ENCODE measurements around the gene TBC1D22A. TPM values are rescaled to one million over a fixed set of nuclear protein-coding genes. Genes with fewer than 3 reads are reported as not detected.

Gene TBC1D22A
- total and polyA plus RNA-seq, 2 donors (not counting 3 experiments of a cell fraction or from before 2014, with no cell fraction given): 26.1 to 32.4 TPM

DNA sequence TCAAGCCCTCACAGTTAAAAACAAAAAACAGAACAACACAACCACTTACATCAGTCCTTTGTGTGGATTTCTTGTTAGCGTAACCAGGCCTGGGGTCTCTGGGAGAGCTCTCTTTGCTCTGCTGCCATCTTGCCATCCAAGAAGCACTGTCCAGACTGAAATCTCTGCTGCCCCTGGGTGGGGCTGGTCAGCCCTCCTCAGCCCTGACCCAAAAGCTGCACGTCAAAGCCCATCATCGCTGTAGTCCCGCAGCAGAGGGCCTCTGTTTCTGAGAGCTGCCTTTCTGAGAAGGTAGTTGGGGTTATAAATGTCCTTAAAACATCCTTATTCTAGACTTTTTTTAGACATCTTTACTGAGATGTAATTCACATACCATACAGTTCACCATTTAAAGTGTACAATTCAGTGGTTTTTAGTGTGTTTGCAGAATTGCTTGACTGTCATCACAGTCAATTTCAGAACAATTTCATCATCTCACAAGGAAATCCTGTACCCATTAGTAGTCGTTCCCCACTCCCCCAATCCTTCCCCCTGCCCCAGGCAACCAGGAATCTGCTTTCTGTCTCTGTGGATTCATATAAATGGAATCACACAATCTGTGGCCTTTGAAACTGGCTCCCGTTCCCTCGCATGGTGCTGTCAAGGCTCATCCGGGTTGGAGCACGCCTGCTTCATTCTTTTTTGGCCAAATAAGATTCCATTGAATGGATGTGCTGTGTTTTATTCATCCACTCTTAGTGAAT lies 94.9 kb downstream of the TBC1D22A start:
- no peaks in the 10 kb centered on the region for H3K36me3 ChIP-seq (ENCODE audit: control insufficient read depth in 2 of 2, extremely low read depth in 1 of 2, insufficient read depth in 2 of 2, low read length in 2 of 2)
- H4K20me1 ChIP-seq (replicated peaks; ENCODE audit: control insufficient read depth, extremely low read depth, insufficient read depth, low read length): no peaks in the 10 kb centered on the region
- TF ChIP-seq FOS (IDR thresholded peaks at IDR 0.05; ENCODE audit: borderline replicate concordance, insufficient read depth, low read length) (no peak), GATA2 (IDR thresholded peaks at IDR 0.05; ENCODE audit: insufficient read depth, insufficient read length, low read depth, low read length) (no peak), POLR2AphosphoS5 (IDR thresholded peaks at IDR 0.05; ENCODE audit: insufficient read depth, low read depth, low read length) (no peak), JUN (IDR thresholded peaks at IDR 0.05; ENCODE audit: borderline replicate concordance, insufficient read depth, insufficient read length, low read depth) (no peak), MYC (IDR thresholded peaks at IDR 0.05; ENCODE audit: low read depth, low read length) (no peak), EZH2 (IDR thresholded peaks at IDR 0.05; ENCODE audit: borderline replicate concordance, low read depth, low read length, severe bottlenecking) (no peak), POLR2A (IDR thresholded peaks at IDR 0.05; ENCODE audit: low read depth, low read length) (no peak)
- TF ChIP-seq, protein P1, sequence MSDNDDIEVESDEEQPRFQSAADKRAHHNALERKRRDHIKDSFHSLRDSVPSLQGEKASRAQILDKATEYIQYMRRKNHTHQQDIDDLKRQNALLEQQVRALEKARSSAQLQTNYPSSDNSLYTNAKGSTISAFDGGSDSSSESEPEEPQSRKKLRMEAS (IDR thresholded peaks at IDR 0.05; ENCODE audit: insufficient read depth, insufficient read length): no peak
- TF ChIP-seq, protein P2, sequence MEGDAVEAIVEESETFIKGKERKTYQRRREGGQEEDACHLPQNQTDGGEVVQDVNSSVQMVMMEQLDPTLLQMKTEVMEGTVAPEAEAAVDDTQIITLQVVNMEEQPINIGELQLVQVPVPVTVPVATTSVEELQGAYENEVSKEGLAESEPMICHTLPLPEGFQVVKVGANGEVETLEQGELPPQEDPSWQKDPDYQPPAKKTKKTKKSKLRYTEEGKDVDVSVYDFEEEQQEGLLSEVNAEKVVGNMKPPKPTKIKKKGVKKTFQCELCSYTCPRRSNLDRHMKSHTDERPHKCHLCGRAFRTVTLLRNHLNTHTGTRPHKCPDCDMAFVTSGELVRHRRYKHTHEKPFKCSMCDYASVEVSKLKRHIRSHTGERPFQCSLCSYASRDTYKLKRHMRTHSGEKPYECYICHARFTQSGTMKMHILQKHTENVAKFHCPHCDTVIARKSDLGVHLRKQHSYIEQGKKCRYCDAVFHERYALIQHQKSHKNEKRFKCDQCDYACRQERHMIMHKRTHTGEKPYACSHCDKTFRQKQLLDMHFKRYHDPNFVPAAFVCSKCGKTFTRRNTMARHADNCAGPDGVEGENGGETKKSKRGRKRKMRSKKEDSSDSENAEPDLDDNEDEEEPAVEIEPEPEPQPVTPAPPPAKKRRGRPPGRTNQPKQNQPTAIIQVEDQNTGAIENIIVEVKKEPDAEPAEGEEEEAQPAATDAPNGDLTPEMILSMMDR (IDR thresholded peaks at IDR 0.05; ENCODE audit: extremely low read depth in 1 of 2, insufficient read depth in 1 of 2, low read depth in 1 of 2, low read length in 2 of 2): no peak
- DNase-seq (ENCODE audit: low read depth, low spot score) (no peak), FAIRE-seq (no peak)
- BruUV-seq (replicated peaks): no TSS peak
- H3K27ac ChIP-seq (ENCODE audit: insufficient read depth, low read depth, low read length): no peak overlapping the region
- no peaks in the 10 kb centered on the region for H3K9me3 ChIP-seq (replicated peaks; ENCODE audit: control insufficient read depth, insufficient read depth, low read length)
- no peaks in the 10 kb centered on the region for H3K9me1 ChIP-seq (replicated peaks; ENCODE audit: control insufficient read depth, extremely low read depth, insufficient read depth, low read length)
- peaks cover 11% of the 10 kb centered on the region for H3K4me1 ChIP-seq (ENCODE audit: control insufficient read depth, extremely low read depth, insufficient read depth, low read length)
- CTCF ChIA-PET: interaction anchor here (3.1 kb wide), 1 partner anchor 12 kb away, joined by 12 read pairs; no protein-coding TSS in a partner anchor
- no peaks in the 10 kb centered on the region for H3K79me2 ChIP-seq (ENCODE audit: control insufficient read depth, insufficient read depth, low read length)
- intact Hi-C loops (cut with micrococcal nuclease) (no loop called here), dilution Hi-C loops (cut with MboI; ENCODE audit: extremely low pct_ligation_motif_present, low sequenced_read_pairs) (no loop called here)
- H3K4me2 ChIP-seq (ENCODE audit: insufficient read depth, low read length): no peak overlapping the region
- H3K9ac ChIP-seq (replicated peaks; ENCODE audit: extremely low read depth, insufficient read depth, low read length): no peak overlapping the region
- POLR2A ChIA-PET: no interaction called here
- no peaks in the 10 kb centered on the region for H3K27me3 ChIP-seq (ENCODE audit: control insufficient read depth in 2 of 2, insufficient read depth in 2 of 2, low read length in 2 of 2)
- no peak overlapping the region for H3K4me3 ChIP-seq (replicated peaks in 1 of 3; ENCODE audit: insufficient read depth in 1 of 3, low read depth in 1 of 3, low read length in 3 of 3)
- no peak overlapping the region for H2AFZ ChIP-seq (ENCODE audit: low read depth, low read length)
